Suprapubic skin (tissue), 4 donors: ENCODE data around the gene PARM1. TPM values are rescaled to one million over a fixed set of nuclear protein-coding genes. Genes with fewer than 3 reads are reported as not detected.

Experiments
- DNase-seq, 2 donors: peaks; one replicate each; pipeline ENCODE4 v3.0.0-alpha.2; 2019; ENCODE audit warnings: low spot score in 2 of 2
- H3K27ac ChIP-seq: fragments of 200-600 bp; sonication (generic); one replicate; pipeline ENCODE4 v1.5.1; 2019
- H3K27me3 ChIP-seq: fragments of 200-600 bp; sonication (generic); one replicate; pipeline ENCODE4 v1.5.1; 2019
- H3K36me3 ChIP-seq: fragments of 200-600 bp; sonication (generic); one replicate; pipeline ENCODE4 v1.5.1; 2019
- H3K4me1 ChIP-seq: fragments of 200-600 bp; sonication (generic); one replicate; pipeline ENCODE4 v1.5.1; 2019
- H3K4me3 ChIP-seq: fragments of 200-600 bp; sonication (generic); one replicate; pipeline ENCODE4 v1.5.1; 2019; ENCODE audit warnings: mild to moderate bottlenecking
- H3K9me3 ChIP-seq: fragments of 200-600 bp; sonication (generic); one replicate; pipeline ENCODE4 v1.5.1; 2019
- EP300 ChIP-seq: sonication (generic); formaldehyde crosslinking; IDR thresholded peaks from one replicate; pipeline ENCODE4 v1.6.1; 2017; ENCODE audit warnings: antibody characterized with exemption
- POLR2A ChIP-seq, 2 donors: fragments of 450-650 bp; IDR thresholded peaks; one replicate each; pipeline ENCODE4 v1.6.1; 2017; ENCODE audit warnings: antibody characterized with exemption in 2 of 2, mild to moderate bottlenecking in 2 of 2, moderate library complexity in 2 of 2
- POLR2AphosphoS5 ChIP-seq, 3 donors: sonication (generic); formaldehyde crosslinking; IDR thresholded peaks; one replicate each; pipeline ENCODE4 v1.6.1; 2017; ENCODE audit warnings: antibody characterized with exemption in 3 of 3
- WGBS: methylation state at CpG from one replicate; pipeline ENCODE4 v1.1.5; 2018; 5-methylcytosine and 5-hydroxymethylcytosine counted together
- total RNA-seq, 4 donors: library from RNA; depleted of rRNA; stranded (reverse); fragments of >200 nt; gene quantifications; one replicate each; pipeline ENCODE4 v1.1.0, GENCODE V29; 2016
- TF ChIP-seq, protein P1 (sequence below), 2 donors: fragments of 200-600 bp in 1 of 2; fragments of 450-650 bp in 1 of 2; sonication (generic) in 1 of 2; IDR thresholded peaks; one replicate each; pipeline ENCODE4 v1.5.1; 2016 to 2019; ENCODE audit warnings: antibody characterized with exemption in 2 of 2, mild to moderate bottlenecking in 1 of 2, moderate library complexity in 1 of 2

Gene PARM1
- total RNA-seq, 4 donors from 2014 or later = 13.2 to 27.4 (median 19.1) TPM

DNA sequence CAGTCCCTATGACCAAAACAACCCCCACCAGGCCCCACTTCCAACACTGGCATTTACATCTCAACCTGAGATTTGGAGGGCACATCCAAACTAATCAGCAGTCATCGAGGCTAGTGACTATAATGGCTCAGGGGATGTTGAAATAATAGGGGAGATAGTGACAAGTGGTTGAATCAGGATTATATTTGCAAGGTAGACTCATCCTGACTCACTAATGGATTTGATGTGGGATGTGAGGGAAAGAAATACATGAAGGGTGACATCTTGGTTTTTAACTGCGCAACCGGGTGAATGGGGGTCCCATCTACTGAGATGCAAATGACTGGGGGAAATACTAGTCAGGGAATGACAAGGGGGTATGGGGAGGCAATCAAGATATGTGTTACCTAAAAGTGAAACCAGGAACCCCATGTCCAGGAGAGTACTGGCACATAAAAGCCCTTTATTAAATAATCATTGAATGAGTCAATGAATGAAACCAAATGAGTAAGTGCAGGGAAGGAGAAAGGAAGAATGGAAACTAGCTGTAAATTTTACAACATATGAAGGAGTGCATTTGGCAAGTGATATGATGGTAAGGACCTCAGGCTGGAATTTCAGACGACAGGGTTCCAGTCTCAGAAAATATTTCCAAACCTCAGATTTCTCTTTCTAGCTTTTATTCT is 78.3 kb downstream of the PARM1 start:
- 87% methylated on average over 4 of the region's 4 CpGs for WGBS
- Histone ChIP-seq H3K4me1 (peaks cover 5% of the 10 kb centered on the region), H3K9me3 (peaks cover 5% of the 10 kb centered on the region), H3K36me3 (peaks cover 4% of the 10 kb centered on the region), H3K27ac (no peak overlapping the region), H3K4me3 (no peak overlapping the region), H3K27me3 (no peaks in the 10 kb centered on the region)
- no peak for DNase-seq
- no peak for TF ChIP-seq POLR2AphosphoS5 (IDR thresholded peaks at IDR 0.05)
- TF ChIP-seq EP300 = no peak
- TF ChIP-seq, protein P1, sequence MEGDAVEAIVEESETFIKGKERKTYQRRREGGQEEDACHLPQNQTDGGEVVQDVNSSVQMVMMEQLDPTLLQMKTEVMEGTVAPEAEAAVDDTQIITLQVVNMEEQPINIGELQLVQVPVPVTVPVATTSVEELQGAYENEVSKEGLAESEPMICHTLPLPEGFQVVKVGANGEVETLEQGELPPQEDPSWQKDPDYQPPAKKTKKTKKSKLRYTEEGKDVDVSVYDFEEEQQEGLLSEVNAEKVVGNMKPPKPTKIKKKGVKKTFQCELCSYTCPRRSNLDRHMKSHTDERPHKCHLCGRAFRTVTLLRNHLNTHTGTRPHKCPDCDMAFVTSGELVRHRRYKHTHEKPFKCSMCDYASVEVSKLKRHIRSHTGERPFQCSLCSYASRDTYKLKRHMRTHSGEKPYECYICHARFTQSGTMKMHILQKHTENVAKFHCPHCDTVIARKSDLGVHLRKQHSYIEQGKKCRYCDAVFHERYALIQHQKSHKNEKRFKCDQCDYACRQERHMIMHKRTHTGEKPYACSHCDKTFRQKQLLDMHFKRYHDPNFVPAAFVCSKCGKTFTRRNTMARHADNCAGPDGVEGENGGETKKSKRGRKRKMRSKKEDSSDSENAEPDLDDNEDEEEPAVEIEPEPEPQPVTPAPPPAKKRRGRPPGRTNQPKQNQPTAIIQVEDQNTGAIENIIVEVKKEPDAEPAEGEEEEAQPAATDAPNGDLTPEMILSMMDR (IDR thresholded peaks at IDR 0.05) = no peak
- TF ChIP-seq POLR2A (IDR thresholded peaks at IDR 0.05) = no peak

- Histone ChIP-seq H3K36me3 (peaks cover 4% of the 10 kb centered on the region), H3K27ac (no peak overlapping the region), H3K4me3 (no peak overlapping the region), H3K9me3 (no peaks in the 10 kb centered on the region), H3K27me3 (no peaks in the 10 kb centered on the region), H3K4me1 (peaks cover 5% of the 10 kb centered on the region)
- no peak for DNase-seq
- TF ChIP-seq POLR2AphosphoS5 (IDR thresholded peaks at IDR 0.05) (no peak), POLR2A (IDR thresholded peaks at IDR 0.05) (no peak), EP300 (no peak)
- TF ChIP-seq, protein P1 (IDR thresholded peaks at IDR 0.05) = no peak
- 48% methylated on average over 2 of the region's 2 CpGs for WGBS
Measured at GRCh38 chr4:75015627-75016026, 82.7 kb downstream of the PARM1 start.

DNA sequence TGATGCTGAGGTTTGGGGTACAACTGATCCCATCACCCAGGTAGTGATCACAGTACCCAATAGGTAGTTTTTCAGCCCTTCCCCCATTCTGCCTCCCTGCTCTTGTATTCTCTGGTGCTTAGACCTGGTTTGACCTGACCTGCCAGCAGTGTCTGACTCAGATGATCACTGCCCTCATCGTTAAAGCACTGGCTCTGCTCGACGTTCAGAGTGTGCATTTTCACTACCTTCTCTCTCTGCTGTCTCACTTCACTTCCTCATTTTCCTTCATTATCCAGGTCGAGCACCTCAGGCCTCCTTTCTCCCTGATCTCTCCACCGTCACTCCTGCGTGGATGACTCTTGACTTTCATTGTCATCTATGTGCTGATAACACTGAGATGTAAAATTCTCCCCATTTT is 83.6 kb downstream of the PARM1 start:
- no peak for TF ChIP-seq EP300
- TF ChIP-seq, protein P1 (IDR thresholded peaks at IDR 0.05) = no peak
- TF ChIP-seq POLR2AphosphoS5 (IDR thresholded peaks at IDR 0.05) = no peak
- TF ChIP-seq POLR2A (IDR thresholded peaks at IDR 0.05) = no peak
- DNase-seq = no peak
- Histone ChIP-seq H3K4me3 (no peak overlapping the region), H3K4me1 (peaks cover 5% of the 10 kb centered on the region), H3K9me3 (no peaks in the 10 kb centered on the region), H3K27ac (no peak overlapping the region), H3K36me3 (peaks cover 4% of the 10 kb centered on the region), H3K27me3 (no peaks in the 10 kb centered on the region)
- WGBS = 51% methylated on average over 6 of the region's 6 CpGs

- 82% methylated on average over 3 of the region's 3 CpGs for WGBS
- Histone ChIP-seq H3K4me3 (no peak overlapping the region), H3K36me3 (no peaks in the 10 kb centered on the region), H3K4me1 (peaks cover 5% of the 10 kb centered on the region), H3K27me3 (no peaks in the 10 kb centered on the region), H3K9me3 (no peaks in the 10 kb centered on the region), H3K27ac (no peak overlapping the region)
- TF ChIP-seq, protein P1 (IDR thresholded peaks at IDR 0.05) = no peak
- TF ChIP-seq EP300 = no peak
- no peak for DNase-seq
Measured at GRCh38 chr4:75018811-75019479, 86.0 kb downstream of the PARM1 start.

- no peaks in the 10 kb centered on the region for H3K36me3 ChIP-seq
- H3K4me3 ChIP-seq = no peak overlapping the region
- no peak overlapping the region for H3K27ac ChIP-seq
- TF ChIP-seq, protein P1 (IDR thresholded peaks at IDR 0.05) = no peak
- TF ChIP-seq EP300 (no peak), POLR2A (IDR thresholded peaks at IDR 0.05) (no peak), POLR2AphosphoS5 (IDR thresholded peaks at IDR 0.05) (no peak)
- no peaks in the 10 kb centered on the region for H3K4me1 ChIP-seq
- 67% methylated on average over 5 of the region's 5 CpGs for WGBS
- no peak for DNase-seq
- no peaks in the 10 kb centered on the region for H3K9me3 ChIP-seq
- H3K27me3 ChIP-seq = no peaks in the 10 kb centered on the region
Measured at GRCh38 chr4:75025431-75025830, 92.5 kb downstream of the PARM1 start.
